GM21737 (cell line): ENCODE results near the gene AKAP13.

Source experiments
- ATAC-seq: cut with Tn5 transposase; IDR thresholded peaks from one replicate; pipeline ENCODE4 v1.9.1; 2021; ENCODE audit warnings: mild to moderate bottlenecking, moderate library complexity; ENCODE audit not compliant: unreplicated experiment

The AKAP13 gene

DNA sequence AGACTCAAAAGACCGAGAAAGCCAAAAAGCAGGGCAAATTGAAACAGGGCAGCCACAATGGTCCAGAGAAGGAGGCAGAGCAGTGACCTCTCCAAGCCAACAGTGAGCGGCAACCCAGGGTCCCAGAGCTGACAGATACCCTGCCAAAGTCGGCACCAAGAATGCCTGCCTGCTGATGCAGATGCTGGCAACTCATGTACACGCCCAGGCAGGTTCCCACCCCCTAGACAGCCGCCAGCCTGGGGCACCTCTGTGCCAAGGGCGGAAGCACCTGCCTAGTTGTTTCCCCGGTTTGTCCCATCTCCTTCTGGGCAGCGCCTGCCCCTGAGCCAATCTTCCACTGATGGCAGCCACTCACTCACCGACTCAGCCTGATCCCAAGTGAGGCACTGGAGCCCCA is 392.3 kb downstream of the AKAP13 start:
- no peak for ATAC-seq

DNA sequence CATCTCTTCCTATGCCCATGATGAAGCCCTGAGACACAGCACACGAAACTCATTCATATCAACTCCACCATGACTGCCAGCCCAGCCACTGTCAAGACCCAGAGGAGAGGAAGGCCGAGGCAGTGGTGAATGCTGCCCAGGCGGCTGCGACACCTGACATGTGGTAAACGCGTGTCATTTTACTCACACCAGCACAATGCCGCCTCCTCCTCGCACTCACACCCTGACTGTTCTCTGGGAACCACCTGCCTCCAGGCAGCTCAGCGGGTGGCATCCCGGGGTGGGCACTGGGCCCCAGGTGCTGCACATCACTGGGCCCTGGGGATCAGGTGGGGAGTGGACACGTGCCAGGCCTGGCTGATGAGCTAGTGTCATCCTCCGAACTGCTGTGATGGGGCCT is 392.8 kb downstream of the AKAP13 start:
- ATAC-seq: no peak

DNA sequence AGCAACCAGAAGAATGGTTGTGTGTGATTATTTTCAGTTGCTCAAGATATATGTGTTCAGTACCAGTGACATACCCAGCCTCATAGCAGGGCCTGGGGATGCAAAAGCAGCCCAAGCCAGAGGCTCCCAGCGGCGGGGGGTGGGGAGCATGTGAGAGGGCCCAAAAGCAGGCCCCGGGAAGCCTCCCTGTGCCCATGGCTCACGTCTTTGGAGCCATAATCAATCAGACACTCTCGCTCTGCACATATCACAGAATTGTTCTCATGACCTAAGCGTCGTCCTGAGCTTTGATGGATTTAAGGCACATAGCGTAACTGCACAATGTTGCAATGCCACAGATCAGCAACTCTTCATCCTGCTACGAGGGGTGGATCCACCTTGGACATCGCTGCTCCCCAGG is 393.6 kb downstream of the AKAP13 start:
- ATAC-seq: no peak

DNA sequence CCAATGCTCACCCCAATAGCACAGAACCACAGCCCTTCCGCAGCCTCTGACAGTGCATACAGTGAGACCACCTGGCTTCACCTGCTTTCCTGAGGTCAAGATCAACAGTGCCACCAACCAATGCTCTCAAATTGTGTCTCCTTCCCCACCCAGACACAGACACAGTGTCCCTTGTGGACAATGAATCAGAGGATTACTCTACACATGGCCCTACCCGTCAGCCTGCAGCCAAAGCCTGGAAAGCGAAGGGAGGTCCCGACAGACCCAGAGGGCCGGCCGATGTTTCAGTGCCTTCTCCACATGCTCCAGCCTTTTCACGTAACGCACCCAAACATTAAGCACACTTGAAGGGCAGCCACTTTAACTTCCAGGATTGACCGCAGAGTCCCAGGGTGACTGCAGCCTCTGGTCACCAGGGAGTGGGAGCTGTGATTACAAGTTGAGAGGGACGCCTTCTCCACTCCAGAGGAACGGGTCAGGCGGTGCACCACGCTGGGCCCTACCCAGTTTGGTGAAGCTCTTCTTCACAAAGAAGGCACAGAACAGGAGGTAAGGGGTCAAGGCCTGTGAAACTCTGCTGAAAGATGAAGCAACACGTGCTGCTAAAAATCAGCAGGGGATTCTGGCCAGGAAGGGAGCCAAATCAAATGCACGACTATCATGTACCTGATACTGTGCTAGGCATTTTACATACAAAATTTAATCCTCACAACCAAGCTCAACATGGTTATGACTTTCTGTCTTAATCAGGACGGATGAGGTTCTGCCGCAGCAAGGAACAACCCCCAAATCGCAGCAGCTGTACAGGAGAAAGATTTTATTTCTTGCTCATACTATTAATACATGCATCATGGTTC is 397.1 kb downstream of the AKAP13 start:
- no peak for ATAC-seq

DNA sequence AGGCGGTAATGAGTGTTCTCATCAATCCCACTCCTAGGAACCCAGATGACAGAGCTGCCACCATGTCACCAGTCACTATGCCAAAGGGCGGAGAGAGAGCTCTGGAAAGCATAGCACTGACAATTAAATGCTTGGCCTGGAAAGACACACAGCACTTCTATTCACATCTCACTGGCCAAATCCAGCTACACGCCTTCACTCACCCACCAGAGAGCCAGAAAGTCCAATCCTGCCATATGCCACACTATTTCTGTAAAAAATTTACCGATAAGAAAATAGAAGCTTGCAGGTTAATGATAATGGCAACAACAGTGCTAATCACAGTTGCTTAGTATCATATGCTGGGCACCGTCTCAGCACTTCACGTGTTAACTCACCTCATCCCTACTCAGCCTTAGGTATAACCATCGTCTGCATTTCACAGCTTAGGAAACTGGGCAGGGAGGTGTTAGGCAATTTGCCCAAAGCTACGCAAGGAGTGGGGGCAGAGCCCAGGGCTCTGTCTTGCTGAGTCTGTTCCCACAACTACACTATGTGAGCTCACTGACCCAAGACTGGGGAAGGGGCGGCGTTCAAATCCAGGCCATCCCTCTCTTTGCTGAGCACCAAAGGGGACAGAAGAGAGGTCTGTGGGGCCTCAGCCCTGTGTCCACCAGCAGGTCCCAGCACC is 397.8 kb downstream of the AKAP13 start:
- ATAC-seq: no peak

DNA sequence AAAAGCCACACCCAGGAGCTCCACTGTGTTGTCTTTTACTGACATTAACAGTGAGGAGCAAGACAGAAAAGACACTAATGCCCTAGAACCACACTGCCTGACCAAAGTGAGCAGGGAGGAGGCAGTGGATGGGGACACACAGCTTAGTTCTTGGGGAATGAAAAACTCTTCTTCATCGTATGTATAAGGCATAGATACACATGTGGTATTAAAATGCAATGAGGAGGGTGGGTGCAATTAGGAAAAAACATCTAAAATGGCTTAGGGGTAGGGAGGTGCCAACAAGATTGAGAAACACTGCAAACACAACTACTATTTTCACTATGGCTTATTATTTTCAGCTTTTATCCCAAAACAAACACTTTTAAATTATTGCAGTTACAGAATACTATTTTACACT is 398.8 kb downstream of the AKAP13 start:
- no peak for ATAC-seq

GRCh38 chr15:85780225-85780985 is 400.0 kb downstream of the AKAP13 start:
- ATAC-seq: no peak

DNA sequence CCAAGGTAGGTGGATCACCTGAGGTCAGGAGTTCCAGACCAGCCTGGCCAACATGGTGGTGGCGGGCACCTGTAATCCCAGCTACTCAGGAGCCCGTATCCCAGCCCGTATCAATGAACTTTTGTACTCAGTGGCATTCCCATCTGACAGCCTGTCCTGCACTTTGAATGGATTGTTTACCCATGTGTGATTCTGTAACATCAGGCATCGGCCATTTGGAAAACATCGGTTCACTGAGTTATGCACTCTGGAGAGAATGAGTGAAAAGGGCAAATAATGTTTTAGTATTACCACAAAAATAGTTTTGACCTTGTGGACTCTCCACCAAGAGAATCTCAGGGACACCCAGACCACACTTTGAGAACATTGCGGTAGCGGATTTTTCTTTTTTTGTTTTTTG is 400.7 kb downstream of the AKAP13 start:
- ATAC-seq: no peak

DNA sequence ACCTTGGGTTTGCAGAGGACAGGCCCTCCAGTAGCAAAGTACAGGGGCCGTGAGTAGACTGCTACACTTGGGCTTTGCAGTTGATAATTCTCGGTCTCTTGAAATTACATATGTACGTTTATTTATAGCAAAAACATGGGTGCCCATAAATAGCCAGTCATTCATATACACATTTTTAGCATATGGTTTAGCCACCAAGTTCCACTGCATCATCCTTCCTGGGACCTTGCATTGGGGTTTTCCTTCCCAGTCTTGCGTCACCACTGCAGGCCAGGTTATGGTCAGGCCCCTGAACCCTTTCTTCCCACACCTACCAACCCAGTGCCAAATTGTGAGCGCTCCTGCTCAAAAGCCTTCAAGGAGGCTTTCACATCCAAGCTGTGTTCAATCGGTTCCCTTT is 401.7 kb downstream of the AKAP13 start:
- ATAC-seq: no peak

DNA sequence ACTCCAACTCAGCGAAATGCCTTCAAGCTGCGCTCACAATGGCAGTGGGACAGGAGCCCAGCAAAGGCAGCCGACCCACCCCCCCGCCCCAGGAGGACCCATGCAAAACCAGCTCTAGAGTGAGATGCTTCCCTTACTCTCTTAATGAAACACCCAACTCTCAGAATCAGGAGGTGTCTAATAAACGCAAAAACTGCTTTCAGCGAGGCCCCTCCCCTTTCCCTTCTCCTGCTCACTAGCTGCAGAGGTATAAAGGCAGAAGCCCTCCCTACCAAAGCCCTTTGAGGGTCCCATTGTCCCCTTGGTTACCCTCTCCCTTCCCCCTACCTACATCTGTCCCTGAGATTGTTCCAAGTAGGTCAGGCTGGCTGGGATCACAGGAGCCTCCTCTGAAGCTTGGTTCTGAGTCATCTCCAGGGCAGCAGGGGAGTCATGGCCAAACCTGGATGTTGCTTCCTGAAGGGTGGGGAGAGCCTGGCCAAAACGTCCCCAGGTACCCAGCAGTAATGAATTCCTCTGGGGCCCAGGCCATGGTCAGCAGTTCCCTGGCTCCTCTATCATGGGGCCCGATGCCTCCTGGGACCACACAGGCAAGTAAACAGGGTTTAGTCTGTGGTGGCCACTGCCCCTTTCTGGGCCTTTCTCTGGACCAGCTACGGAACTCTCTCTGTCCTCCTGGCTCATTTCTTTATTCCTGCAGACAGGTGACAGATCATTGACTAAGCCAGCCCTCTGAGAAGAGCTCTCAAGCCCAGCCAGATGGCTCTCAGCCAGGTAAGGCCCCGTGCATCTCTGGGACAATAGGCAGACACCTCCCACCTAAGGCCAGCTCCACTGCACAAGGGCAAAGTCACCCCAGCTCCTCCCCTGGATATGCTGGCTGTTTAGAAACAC is 405.7 kb downstream of the AKAP13 start:
- ATAC-seq: no peak

- ATAC-seq: no peak
Measured at GRCh38 chr15:85786781-85787114, 406.3 kb downstream of the AKAP13 start.

DNA sequence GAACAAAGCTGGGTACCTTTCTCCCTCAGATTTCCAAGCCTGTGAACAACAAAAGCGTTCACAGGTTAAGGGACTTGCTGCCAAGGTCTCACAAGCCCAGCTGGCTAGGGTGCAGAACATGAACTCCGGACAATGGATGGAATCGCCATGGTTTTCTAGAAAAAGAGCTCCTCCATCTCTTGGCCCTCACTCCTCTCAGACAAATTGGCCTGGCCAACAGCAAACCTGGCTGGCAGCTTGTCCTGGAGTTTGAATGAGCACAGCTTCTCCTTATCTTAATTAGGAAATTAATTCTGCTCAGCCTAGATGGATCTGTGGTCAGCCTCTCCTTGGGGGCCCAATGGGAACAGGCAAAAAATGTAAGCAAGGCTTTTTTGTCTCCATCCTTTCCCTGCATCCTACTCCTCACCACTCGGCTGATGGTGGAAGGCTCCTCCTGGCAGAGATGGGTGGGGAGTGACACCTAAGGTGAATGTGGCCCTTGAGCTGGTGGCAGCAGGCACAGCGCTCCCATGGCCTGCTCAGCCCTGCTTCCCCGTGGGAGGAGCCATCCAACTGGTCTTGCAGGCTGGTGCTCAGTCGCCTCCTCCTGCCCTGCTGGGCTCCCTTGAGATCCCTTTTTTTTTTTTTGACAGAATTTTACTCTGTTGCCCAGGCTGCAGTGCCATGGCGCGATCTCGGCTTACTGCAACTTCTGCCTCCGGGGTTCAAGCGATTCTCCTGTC is 408.5 kb downstream of the AKAP13 start:
- ATAC-seq: no peak

DNA sequence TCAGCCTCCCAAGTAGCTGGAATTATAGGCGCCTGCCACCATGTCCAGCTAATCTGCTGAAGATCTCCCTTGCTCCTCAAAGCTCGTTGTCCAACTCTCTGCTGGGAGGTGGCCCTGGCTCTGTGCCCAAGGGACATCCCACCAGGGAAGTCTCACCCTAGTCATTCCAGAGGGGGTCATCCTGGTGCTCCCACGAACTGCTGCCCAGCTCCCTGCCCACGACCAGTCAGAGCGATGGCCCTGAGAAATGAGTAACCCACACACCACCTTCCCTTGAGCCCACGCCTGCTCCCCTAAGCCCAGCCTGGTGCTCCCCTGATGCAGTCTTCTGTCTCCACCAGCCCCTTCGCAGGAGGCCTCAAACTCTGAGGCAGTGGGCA is 409.1 kb downstream of the AKAP13 start:
- ATAC-seq: no peak

GRCh38 chr15:85792102-85792731 is 411.8 kb downstream of the AKAP13 start:
- ATAC-seq: no peak

GRCh38 chr15:85792912-85793590 is 412.6 kb downstream of the AKAP13 start:
- ATAC-seq: no peak

GRCh38 chr15:85793641-85794597 is 413.5 kb downstream of the AKAP13 start:
- peak; percentile 45 for ATAC-seq

DNA sequence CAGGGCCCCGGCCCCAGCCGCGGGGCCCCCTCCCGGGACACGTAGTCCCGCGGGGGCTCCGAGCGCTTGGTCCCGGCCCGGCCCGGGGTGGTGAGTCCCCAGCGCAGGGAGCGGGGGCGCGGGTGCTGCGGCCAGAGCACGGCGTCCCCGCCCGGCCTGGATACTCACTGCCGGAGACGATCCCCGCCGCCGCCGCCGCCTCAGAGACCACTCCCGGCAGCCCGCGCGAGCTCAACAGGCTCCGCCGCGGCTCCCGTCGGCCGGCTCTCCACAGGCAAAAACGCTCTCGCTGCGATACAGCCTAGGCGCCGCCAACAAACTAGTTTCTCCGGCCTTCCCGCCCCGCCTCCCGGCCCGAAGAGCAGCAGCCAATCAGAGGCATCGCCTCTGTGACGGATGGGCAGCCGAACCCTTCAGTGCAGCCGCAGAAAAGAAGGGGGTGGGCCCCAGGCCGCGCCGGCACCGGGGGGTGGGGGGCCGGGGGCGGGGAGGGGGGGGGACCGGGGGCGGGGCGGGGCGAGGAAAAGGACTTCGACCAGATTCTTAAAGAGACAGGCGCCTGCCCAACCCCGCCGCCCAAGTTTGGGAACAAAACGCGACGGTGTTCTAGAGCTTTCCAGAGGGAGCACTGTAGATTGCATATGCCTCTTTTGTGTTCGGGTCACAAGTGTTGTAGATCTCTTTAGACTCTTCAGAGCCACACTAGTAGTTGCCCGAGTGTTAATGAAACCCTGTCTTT is 414.4 kb downstream of the AKAP13 start, which contains the start of gene KLHL25:
TSS of gene KLHL25 (minus strand) at position 328 of the 739 bp plus-strand sequence. CDS start 25,115 bp downstream, outside the sequence.
- peak; percentile 98 for ATAC-seq
